Endothelial cell of umbilical vein (primary cell): ENCODE results near the gene ROCK2. TPM values are rescaled to one million over a fixed set of nuclear protein-coding genes. Genes with fewer than 3 reads are reported as not detected.

ENCODE experiments used
- BruUV-seq: library from RNA; stranded (reverse); fragments of 400-500 nt; replicated peaks from 2 replicates; lab custom pipeline; 2021; lab: Mats Ljungman, UMichigan
- CTCF ChIA-PET: fragments of 300-600, 350-600 bp; sonication (Branson Sonifier 250); formaldehyde crosslinking; loops from one replicate; lab custom pipeline; 2021; ENCODE audit warnings: antibody characterized with exemption, inconsistent platforms; lab: Charles Lee
- POLR2A ChIA-PET: fragments of 300-600, 350-600 bp; sonication (Branson Sonifier 250); formaldehyde crosslinking; loops from one replicate; lab custom pipeline; 2021; ENCODE audit warnings: antibody characterized with exemption, inconsistent platforms; lab: Charles Lee
- DNase-seq: peaks from one replicate; pipeline ENCODE4 v3.0.0-alpha.2; 2011; ENCODE audit warnings: low read depth, low spot score
- FAIRE-seq: peaks from 2 replicates; lab custom pipeline; 2011; peaks lifted over from hg19 to GRCh38; lab: Jason Lieb, UNC
- H2AFZ ChIP-seq: 2 replicates; pipeline ENCODE4 v1.6.0; 2012; ENCODE audit warnings: low read depth, low read length, control low read depth, inconsistent platforms
- H3K27ac ChIP-seq: 2 replicates; pipeline ENCODE4 v1.5.1; 2011; ENCODE audit warnings: low read depth, mild to moderate bottlenecking, control low read depth, low read length, moderate library complexity; ENCODE audit not compliant: insufficient read depth
- H3K27me3 ChIP-seq, 2 experiments: 2 replicates each; pipeline versions ENCODE4 v1.6.0 to v1.6.1; 2011; ENCODE audit warnings: low read length in 2 of 2, mixed read lengths in 1 of 2; ENCODE audit not compliant: control insufficient read depth in 2 of 2, insufficient read depth in 2 of 2
- H3K36me3 ChIP-seq, 2 experiments: 2 replicates in 1 of 2; 3 replicates in 1 of 2; pipeline ENCODE4 v1.5.1; 2011; ENCODE audit warnings: low read length in 2 of 2, mild to moderate bottlenecking in 1 of 2, moderate library complexity in 1 of 2; ENCODE audit not compliant: control insufficient read depth in 2 of 2, insufficient read depth in 2 of 2; ENCODE audit errors: extremely low read depth in 1 of 2
- H3K4me1 ChIP-seq: 3 replicates; pipeline ENCODE4 v1.5.1; 2011; ENCODE audit warnings: mild to moderate bottlenecking, low read length; ENCODE audit not compliant: control insufficient read depth, insufficient read depth; ENCODE audit errors: extremely low read depth
- H3K4me2 ChIP-seq: 2 replicates; pipeline ENCODE4 v1.6.1; 2011; ENCODE audit warnings: low read length, control low read depth, mixed read lengths; ENCODE audit not compliant: insufficient read depth
- H3K4me3 ChIP-seq, 3 experiments: fragments of 200-600 bp in 1 of 3; sonication (generic), shearing (Covaris generic) in 1 of 3; replicated peaks in 1 of 3; 2 replicates each; pipeline ENCODE4 v1.5.1; 2011 to 2016; ENCODE audit warnings: control low read depth in 3 of 3, low read length in 3 of 3, mild to moderate bottlenecking in 2 of 3, inconsistent platforms in 1 of 3, low read depth in 1 of 3, moderate library complexity in 1 of 3; ENCODE audit not compliant: insufficient read depth in 1 of 3
- H3K79me2 ChIP-seq: 2 replicates; pipeline ENCODE4 v1.6.0; 2012; ENCODE audit warnings: low read length, inconsistent platforms; ENCODE audit not compliant: control insufficient read depth, insufficient read depth
- H3K9ac ChIP-seq: replicated peaks from 2 replicates; pipeline ENCODE3; 2011; ENCODE audit warnings: low read length, control low read depth; ENCODE audit not compliant: insufficient read depth; ENCODE audit errors: extremely low read depth
- H3K9me1 ChIP-seq: replicated peaks from 3 replicates; pipeline ENCODE4 v1.6.0; 2011; ENCODE audit warnings: mild to moderate bottlenecking, low read length; ENCODE audit not compliant: control insufficient read depth, insufficient read depth; ENCODE audit errors: extremely low read depth
- H3K9me3 ChIP-seq: replicated peaks from 2 replicates; pipeline ENCODE4 v1.5.1; 2012; ENCODE audit warnings: low read length, inconsistent platforms; ENCODE audit not compliant: control insufficient read depth, insufficient read depth
- H4K20me1 ChIP-seq: replicated peaks from 2 replicates; pipeline ENCODE3; 2011; ENCODE audit warnings: mild to moderate bottlenecking, low read length; ENCODE audit not compliant: control insufficient read depth, insufficient read depth; ENCODE audit errors: extremely low read depth
- EZH2 ChIP-seq: IDR thresholded peaks from 2 replicates; pipeline ENCODE4 v1.6.1; 2012; ENCODE audit warnings: borderline replicate concordance, low read depth, mild to moderate bottlenecking, moderate library complexity, low read length, inconsistent platforms; ENCODE audit not compliant: severe bottlenecking
- GATA2 ChIP-seq: IDR thresholded peaks from 2 replicates; pipeline ENCODE4 v1.7.0; 2011; ENCODE audit warnings: low read depth, mild to moderate bottlenecking, moderate library complexity, mixed read lengths, low read length; ENCODE audit not compliant: insufficient read length, insufficient read depth
- JUN ChIP-seq: IDR thresholded peaks from 2 replicates; pipeline ENCODE4 v1.6.1; 2011; ENCODE audit warnings: borderline replicate concordance, low read depth; ENCODE audit not compliant: insufficient read length, insufficient read depth
- MYC ChIP-seq: IDR thresholded peaks from one replicate; pipeline ENCODE4 v1.6.1; 2011; ENCODE audit warnings: mild to moderate bottlenecking, low read depth, low read length
- POLR2A ChIP-seq: IDR thresholded peaks from 2 replicates; pipeline ENCODE4 v1.6.1; 2012; ENCODE audit warnings: low read depth, mild to moderate bottlenecking, control low read depth, low read length
- POLR2AphosphoS5 ChIP-seq: IDR thresholded peaks from 2 replicates; pipeline ENCODE4 v1.6.1; 2012; ENCODE audit warnings: low read depth, mild to moderate bottlenecking, control low read depth, low read length, moderate library complexity; ENCODE audit not compliant: insufficient read depth
- dilution Hi-C: fragments of 300-500 bp; cut with MboI; formaldehyde crosslinking; loops from one replicate; pipeline ENCODE4 v1.15.0; 2019; ENCODE audit warnings: low sequenced_read_pairs; ENCODE audit not compliant: extremely low pct_ligation_motif_present
- intact Hi-C: fragments of 100-400 bp; cut with micrococcal nuclease; formaldehyde crosslinking; loops from one replicate; pipeline ENCODE4 v1.10.0; 2022
- polyA plus RNA-seq, 4 experiments: library from polyadenylated mRNA; depleted of rRNA in 3 of 4; stranded (reverse) in 3 of 4; unstranded in 1 of 4; fragments of >200 nt; gene quantifications; 2 replicates each; pipeline versions ENCODE4 v1.2.1 to v1.2.3, GENCODE V29; 2011 to 2012; ENCODE audit warnings: missing spikeins in 1 of 4
- total RNA-seq: library from RNA; stranded (reverse); gene quantifications from 2 replicates; pipeline ENCODE4 v1.2.3, GENCODE V29; 2021
- TF ChIP-seq, protein P1 (sequence below), 2 donors: IDR thresholded peaks; 1 replicate in 1 of 2; 2 replicates in 1 of 2; pipeline ENCODE4 v1.5.1; 2011; ENCODE audit warnings: low read length in 2 of 2, mild to moderate bottlenecking in 2 of 2, moderate library complexity in 2 of 2, control low read depth in 1 of 2, inconsistent platforms in 1 of 2, low read depth in 1 of 2; ENCODE audit not compliant: insufficient read depth in 1 of 2; ENCODE audit errors: extremely low read depth in 1 of 2

ROCK2 gene
- total and polyA plus RNA-seq, 2 donors (not counting 3 experiments of a cell fraction or from before 2014, with no cell fraction given) = 5.2 to 56.5 TPM

DNA sequence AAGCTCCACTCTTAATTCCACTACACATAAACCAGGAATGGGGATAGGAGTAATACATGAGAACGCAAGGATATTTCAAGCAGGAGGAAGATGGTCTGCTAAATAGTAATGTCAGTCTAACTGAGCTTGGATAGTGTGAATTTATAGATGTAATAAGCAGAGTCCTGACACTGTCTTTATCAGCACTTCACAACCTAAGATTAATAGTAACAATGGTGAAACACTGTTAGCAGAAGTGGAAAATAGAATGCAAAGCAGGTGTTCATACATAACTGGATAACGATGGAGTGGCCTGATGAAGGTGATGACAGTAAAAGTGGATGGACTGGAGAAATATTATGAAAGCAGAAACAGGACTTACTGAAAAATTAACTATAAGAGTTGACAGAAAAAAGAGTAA lies 80.4 kb downstream of the ROCK2 start:
- H3K4me1 ChIP-seq = no peaks in the 10 kb centered on the region
- no peaks in the 10 kb centered on the region for H3K9me1 ChIP-seq
- intact Hi-C loops = no loop called here
- no peak overlapping the region for H3K4me2 ChIP-seq
- BruUV-seq = no TSS peak
- no peak overlapping the region for H2AFZ ChIP-seq
- no peaks in the 10 kb centered on the region for H3K36me3 ChIP-seq
- peaks cover 6% of the 10 kb centered on the region for H4K20me1 ChIP-seq
- TF ChIP-seq JUN (no peak), GATA2 (no peak), POLR2AphosphoS5 (no peak), MYC (no peak), EZH2 (no peak), POLR2A (no peak)
- TF ChIP-seq, protein P1, sequence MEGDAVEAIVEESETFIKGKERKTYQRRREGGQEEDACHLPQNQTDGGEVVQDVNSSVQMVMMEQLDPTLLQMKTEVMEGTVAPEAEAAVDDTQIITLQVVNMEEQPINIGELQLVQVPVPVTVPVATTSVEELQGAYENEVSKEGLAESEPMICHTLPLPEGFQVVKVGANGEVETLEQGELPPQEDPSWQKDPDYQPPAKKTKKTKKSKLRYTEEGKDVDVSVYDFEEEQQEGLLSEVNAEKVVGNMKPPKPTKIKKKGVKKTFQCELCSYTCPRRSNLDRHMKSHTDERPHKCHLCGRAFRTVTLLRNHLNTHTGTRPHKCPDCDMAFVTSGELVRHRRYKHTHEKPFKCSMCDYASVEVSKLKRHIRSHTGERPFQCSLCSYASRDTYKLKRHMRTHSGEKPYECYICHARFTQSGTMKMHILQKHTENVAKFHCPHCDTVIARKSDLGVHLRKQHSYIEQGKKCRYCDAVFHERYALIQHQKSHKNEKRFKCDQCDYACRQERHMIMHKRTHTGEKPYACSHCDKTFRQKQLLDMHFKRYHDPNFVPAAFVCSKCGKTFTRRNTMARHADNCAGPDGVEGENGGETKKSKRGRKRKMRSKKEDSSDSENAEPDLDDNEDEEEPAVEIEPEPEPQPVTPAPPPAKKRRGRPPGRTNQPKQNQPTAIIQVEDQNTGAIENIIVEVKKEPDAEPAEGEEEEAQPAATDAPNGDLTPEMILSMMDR (IDR thresholded peaks at IDR 0.05; ENCODE audit: extremely low read depth in 1 of 2, insufficient read depth in 1 of 2, low read depth in 1 of 2, low read length in 2 of 2) = no peak
- no peaks in the 10 kb centered on the region for H3K9me3 ChIP-seq
- ChIA-PET CTCF (interaction anchor here (1.0 kb wide), 1 partner anchor 10 kb away, joined by 3 read pairs; no protein-coding TSS in a partner anchor), POLR2A (no interaction called here)
- no peaks in the 10 kb centered on the region for H3K27me3 ChIP-seq
- H3K79me2 ChIP-seq = peaks cover 48% of the 10 kb centered on the region
- H3K9ac ChIP-seq = no peak overlapping the region
- no peak overlapping the region for H3K27ac ChIP-seq
- no peak for FAIRE-seq
- DNase-seq = no peak
- no peak overlapping the region for H3K4me3 ChIP-seq
- dilution Hi-C loops = no loop called here
